NCI-H524 treated with DMSO at 0.1 percent for 48 hours (cell line): Measurements from ENCODE around the gene SAFB.
"Not testable (repeated sequence)": the region's sequence is repeated elsewhere in the genome, so short reads cannot be mapped to it uniquely, and the experiment has no call there.

Experiments
- DNase-seq: peaks from one replicate; lab custom pipeline; 2025; lab: John Stamatoyannopoulos, UW

Gene SAFB

DNA sequence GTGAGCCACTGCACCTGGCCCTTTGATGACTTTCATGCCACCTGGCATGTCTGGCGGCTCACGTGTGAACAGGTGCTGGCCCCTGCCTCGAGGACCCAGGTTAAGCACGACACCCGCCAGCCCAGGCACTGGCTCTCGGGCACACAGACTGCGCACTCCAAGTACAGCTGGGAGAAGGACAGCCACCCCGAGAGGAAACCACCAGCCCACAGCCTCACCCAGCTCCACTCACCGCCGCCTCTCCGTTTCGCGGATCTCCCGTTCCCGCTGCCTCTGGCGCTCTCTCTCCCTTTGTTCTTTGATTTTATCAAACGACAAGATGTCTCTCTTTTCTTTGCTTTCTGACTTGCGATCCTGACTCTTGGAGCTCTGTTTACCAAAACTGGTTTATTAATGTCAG is 27.8 kb upstream of the SAFB start:
- no peak for DNase-seq

GRCh38 chr19:5595745-5596144 is 27.1 kb upstream of the SAFB start:
- no peak for DNase-seq

GRCh38 chr19:5600797-5601196 is 22.1 kb upstream of the SAFB start:
- DNase-seq: no peak

DNA sequence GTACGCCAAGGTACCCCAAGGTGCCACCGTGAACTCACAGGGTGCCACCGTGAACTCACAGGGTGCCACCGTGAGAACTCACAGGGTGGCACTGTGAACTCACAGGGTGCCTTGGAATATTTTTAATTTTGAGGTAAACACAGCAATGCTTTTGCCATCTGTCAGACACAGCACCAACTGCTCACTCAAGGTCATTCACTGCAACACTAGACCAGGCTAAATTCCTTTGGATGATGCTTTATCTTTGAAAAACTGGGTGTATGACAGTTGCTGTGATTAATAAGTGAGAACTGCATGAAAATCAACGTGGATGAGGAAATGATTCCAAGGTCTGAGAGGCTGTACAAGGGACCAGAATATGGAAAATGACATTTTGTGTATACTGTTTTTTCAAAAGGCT is 19.3 kb upstream of the SAFB start:
- no peak for DNase-seq

GRCh38 chr19:5605362-5605761 is 17.5 kb upstream of the SAFB start:
- no peak for DNase-seq

DNA sequence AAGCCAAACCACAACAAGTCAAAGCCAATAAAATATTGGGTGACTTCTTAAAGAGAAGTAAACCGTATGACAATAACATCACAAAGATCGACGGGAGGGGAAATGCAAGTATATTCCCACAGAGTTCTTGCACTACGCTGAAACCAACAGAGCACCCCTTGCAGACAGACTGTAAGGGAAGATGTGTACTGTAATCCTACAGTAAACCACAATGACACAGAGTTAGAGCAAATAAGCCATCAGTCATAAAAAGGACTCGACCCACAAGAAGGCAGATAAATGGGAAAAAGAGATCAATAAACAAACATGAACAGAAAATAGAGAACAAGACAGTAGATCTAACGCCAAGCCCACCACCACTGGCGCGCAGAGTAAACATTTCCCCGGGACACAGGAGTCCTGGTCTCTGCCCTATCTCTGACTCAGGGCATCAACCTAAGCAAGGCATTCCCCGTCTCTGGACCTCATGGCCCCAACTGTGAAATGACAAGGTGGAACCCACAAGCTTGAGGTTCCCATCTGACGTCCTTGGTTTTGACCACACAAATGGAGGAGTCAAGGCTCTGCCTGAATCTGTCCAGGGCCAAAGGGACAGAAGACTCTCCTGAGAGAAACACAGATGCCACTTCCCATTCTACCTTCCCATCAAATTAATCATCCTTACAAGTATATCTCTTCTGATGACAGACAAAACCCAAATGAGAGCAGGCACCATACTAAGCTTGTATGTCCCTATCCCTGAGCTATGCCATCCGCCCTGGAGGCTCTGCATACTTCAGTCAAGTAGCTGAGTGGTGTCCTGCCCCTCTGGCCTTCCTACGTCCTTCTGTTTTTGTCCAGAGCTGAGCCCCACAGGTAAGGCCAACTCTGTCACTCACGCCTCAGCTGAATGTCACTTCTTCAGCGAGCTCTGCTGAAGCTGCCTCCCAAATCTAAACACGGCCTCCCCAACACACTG is 15.3 kb upstream of the SAFB start:
- DNase-seq: no peak

- no peak for DNase-seq
Observed at GRCh38 chr19:5608291-5608690, 14.6 kb upstream of the SAFB start.

- DNase-seq: not testable (repeated sequence)
Observed at GRCh38 chr19:5608766-5609165, 14.1 kb upstream of the SAFB start.

DNA sequence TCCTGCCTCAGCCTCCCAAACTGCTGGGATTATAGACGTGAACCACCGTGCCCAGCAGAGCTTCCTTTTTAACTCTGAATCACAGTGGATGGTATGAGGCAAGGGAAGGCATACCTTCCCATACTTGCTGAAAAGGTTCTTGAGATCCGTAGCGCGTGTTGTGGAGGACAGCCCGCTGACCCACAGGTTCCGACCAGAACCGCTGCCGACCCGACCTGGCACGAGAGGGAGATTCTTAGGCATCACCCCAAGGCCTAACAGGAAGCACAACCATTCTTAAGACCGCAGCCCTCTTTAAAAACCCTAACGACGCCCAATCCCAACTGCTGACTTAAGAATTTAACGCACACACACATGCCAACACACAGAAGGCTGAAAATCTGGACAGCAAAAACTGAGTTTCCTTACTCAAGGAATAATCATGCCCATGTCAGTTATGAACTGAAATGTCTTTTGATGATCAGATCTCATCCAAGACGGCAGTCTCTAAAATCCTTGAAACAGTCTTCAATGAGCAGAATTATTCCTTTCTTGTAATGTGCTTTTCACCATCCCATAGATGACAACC is 12.9 kb upstream of the SAFB start:
- no peak for DNase-seq

GRCh38 chr19:5612891-5613865 is 9.7 kb upstream of the SAFB start:
- DNase-seq: no peak

- DNase-seq: no peak
Observed at GRCh38 chr19:5615756-5616327, 7.0 kb upstream of the SAFB start.

GRCh38 chr19:5617080-5617479 is 5.8 kb upstream of the SAFB start:
- no peak for DNase-seq

DNA sequence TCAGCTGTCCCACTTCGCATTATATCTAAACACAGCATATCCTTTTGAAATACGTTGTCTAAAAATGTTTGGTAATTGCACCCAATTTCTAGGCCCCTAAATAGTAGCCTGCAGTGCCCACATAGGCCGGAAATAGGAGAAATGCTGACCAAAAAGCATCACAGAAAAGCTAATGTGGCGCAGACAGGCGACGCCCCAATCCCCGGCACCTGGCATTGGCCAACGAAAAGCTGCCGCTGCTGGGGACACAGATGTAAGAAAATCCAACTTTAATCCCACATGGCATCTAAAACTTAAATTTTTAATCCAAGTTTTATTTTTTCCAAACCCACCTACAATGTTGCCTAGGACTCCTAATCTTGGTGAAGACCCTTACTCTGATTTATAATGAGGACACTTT is 4.3 kb upstream of the SAFB start:
- DNase-seq: no peak

DNA sequence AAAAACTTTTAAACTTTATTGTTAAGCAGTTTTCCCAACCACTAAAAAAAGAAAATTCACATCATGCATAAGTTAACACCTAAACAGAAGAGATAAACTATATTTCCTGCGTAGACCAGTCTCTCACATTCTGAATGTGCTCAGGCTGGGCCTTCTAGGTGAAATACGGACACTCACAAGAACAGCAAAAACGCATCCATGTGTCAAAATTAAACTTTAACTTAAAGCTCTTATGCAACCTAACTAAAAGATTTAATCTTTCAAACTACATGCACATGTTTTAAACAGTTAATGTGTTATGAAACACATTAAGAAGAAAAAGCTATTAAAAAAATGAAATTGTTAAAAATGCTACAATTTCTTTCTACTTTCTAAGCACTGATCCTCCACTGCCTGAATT is 2.9 kb upstream of the SAFB start:
- no peak for DNase-seq

DNA sequence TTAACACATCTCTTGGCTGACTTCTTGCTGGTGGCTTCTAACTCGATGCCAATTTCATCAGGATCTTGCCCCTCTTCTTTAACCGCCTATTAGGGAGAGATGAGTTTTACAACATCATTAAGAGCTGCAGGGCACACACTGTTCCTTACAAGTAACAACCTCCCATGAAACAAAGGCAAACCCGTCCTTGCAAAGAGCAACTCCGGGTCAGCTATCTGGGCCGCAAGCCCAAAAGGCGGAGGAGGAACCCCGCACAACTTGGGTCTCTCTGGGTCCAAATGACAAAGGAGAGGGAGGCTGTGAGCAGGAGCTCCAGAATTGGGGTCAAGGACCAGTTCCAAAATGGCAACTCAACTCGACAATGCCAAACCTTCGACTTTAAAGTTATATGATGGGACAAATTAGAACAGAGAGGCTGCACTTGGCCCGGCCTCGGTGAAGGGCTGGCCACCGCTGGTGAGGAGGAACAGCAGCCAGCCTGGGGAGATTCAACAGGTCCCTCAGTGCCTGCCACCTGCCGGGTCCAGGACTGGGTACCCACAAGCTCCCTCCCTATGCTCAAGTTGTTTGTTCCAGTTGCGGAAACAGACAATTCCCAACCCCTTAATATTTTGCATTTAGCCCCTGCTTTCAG is 1.5 kb upstream of the SAFB start:
- DNase-seq: no peak

DNA sequence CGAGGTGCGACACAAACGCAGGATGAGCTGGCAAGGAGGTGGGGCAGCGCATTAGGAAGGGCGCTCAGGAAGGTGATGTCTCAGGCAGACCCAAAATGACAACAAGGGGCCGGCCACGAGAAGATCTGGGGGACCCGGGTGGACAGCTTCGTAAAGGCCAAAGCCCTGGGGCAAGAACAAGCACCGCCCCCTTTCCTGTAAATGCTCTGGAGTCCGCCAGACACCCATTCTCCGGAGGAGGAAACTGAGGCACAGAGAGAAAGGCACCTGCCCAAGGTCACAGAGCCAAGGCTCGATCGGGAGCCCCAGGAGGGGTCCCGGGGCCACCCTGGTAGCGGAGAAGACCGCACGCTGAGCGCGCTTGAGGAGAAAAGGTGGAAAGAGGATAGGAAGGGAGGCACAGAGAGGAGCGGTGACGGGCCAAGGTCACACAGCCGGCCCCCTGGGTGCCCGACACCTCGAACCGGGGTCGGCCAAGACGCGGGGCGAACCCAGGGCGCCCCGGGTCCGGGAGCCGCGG is 878 bp upstream of the SAFB start:
- no peak for DNase-seq

- no peak for DNase-seq
Observed at GRCh38 chr19:5623397-5624017, 624 bp downstream of the SAFB start.

DNA sequence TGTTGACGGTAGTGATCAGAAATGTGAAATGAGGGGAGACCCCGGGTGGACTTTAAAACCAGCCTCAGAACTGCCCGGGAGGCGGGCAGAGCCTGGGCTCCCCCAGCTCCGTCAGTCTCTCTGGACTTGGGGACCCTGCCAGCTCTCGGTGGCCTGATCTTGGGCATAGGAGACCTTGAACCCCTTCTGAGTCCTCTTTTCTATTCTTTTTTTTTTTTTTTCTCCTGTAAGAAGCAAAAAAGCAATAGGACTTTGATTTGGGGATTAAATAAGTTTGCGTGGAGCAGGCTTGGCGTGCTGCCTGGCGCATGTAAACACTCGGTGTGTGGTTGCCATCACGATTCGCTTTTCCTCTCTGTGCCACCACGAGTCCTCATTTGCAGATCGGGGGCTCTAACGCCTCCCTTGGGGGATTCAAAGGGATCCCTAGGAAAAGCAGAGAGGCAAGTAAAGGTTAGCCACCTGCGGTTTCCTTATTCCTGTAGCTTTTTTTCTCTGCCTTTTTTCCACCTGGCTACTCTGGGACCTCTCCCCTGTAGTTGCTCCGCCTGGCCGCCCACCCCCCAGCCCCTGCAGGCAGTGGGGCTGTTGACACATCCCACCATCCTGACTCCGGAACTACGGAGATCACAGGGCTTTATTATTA is 1.3 kb downstream of the SAFB start:
- no peak for DNase-seq

GRCh38 chr19:5624741-5625278 is 1.9 kb downstream of the SAFB start:
- DNase-seq: no peak

DNA sequence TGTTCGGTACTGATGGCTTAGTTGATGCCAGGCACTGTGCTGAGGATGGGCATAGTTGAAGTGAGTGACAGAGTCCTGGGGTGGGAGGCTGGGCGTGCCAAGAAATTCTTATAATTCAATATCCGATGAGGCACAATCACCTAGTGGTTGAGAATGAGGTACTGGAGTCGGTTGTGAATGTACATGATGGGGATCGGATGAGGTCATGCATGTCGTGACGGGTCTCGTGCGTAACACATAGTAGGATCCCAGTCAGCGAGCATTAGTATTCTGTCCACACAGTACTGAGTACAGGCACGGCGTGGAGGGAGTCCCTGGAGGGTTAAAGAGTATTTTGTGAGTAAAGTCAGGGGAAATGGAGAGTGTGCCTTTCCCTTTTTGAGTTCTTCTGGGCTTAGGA is 2.8 kb downstream of the SAFB start:
- DNase-seq: no peak
